CMK (cell line): Measurements from ENCODE around the gene MMAB.

ENCODE experiments used
- DNase-seq: peaks from one replicate; pipeline ENCODE4 v3.0.0-alpha.2; 2010; ENCODE audit warnings: low read depth

Gene MMAB

GRCh38 chr12:109573029-109573913 lies at the start of gene MMAB, which contains the start of gene MVK:
MMAB (minus strand) TSS chr12:109573504; CDS start chr12:109573480, 24 bp downstream.
MVK (plus strand) TSS chr12:109573794; CDS start chr12:109574823, 1,029 bp downstream.
- peak; percentile 97 for DNase-seq

DNA sequence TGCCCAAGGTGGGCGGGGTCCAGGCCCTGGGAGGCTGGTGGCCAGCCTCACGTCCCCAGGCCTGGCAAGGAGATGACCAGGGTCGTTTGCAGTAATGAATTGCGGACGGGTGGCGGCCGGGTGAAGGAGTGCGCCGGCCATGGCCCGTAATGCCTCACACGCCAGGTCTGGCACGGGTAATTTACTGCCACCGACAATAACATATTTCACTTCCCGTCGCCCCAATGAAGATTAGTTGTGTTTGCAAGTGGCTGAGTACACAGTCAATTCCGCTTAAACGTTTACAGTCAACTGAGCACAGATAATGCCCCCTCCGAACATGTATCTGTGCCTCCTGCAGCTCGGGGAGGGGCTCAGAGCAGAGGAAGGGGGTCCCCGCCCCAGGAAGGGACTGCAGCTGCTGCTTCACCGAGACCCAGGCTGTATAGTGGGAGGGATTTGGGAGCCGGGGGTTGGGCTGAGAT lies 48.6 kb upstream of the MMAB start:
- DNase-seq: no peak

- DNase-seq: no peak
Measured at GRCh38 chr12:109621211-109621694, 47.9 kb upstream of the MMAB start.

GRCh38 chr12:109619002-109619604 lies 45.8 kb upstream of the MMAB start:
- no peak for DNase-seq

DNA sequence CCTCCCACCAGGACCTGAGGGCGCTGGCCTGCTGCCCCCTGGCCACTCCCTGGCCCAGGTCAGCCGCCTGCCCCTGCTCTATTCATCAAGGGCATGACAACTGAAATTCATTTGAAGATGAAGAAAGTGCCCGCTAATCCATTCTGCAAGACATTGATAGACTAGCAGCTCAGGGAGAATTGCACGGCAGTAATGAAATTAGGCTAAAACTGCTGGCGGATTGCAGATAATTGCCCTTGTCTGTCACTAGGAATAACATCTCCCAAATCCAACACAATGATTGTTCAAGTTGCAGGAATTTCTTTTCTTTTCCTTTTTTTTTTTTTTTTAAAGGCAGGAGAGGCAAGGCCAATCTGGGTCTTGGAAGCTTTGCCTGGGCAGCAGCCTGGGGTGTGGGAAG lies 44.8 kb upstream of the MMAB start:
- no peak for DNase-seq

- no peak for DNase-seq
Measured at GRCh38 chr12:109617491-109617890, 44.2 kb upstream of the MMAB start.

DNA sequence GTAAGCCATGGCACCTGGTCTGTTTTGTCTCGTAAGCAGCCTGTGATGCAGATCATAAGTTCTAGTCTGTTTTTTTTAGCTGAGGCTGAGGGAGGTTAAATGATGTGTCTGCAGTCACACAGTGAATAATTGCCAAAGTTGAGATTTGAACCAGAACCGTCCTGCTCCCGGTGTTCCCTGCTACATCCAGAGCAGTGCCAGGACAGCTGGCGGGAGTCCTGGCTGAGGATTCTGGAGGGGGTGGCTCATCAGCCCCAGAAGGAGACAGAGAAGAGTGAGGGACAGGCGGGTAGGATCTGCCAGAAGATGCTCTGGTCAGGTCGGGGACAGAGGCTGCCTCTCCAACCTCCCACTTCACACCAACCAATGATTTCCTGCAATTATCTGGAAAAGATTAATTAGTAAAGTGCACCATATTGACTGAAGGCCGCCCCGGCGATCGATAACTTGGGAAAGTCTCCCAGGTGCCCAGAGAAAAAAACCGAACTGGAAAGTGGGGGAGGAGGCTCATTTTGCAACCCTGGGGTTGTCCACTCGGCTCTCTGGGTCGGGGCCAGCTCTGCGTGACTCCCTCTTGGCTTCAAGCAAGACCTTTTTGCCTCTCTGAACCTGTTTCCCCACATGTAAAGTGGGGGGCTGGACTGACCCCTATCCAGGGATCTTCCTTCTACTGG lies 42.4 kb upstream of the MMAB start:
- no peak for DNase-seq

DNA sequence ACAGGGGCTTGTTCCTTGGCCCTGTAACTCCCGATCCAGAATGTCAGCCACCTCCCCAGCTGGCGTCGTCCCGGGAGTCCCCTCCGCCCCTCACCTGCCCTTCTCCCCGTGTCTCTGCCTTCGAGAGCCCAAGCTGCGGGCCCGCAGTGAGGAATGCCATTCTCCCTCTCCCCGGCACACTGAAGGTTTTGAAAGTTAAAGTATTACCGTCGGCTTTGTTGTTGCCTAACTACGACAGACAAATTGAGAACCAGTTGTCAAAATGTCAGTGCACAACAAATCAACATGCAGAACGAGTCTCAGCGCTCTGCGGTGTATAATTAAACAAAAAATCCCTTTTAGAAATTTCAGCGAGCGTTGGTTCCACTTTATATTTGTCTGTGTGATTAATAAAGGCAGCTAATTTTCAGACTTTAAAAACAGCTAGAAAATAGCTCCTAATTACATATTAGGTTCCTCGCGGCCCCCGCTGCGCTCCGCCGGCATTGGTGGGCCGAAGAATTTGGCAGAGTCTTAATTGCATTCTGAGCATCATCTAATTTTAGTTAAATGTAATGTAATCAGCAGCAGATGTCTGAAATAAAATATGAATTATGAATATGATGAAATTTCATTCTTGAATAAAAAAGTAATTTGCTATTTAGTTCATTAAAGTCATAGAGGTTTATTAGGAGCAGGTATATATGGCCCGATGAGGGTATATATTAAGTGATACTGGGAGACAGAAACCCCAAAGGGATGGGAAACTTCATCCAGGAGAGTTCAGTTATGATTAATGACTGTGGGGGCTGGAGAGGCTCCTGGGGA lies 40.5 kb upstream of the MMAB start:
- DNase-seq: no peak

DNA sequence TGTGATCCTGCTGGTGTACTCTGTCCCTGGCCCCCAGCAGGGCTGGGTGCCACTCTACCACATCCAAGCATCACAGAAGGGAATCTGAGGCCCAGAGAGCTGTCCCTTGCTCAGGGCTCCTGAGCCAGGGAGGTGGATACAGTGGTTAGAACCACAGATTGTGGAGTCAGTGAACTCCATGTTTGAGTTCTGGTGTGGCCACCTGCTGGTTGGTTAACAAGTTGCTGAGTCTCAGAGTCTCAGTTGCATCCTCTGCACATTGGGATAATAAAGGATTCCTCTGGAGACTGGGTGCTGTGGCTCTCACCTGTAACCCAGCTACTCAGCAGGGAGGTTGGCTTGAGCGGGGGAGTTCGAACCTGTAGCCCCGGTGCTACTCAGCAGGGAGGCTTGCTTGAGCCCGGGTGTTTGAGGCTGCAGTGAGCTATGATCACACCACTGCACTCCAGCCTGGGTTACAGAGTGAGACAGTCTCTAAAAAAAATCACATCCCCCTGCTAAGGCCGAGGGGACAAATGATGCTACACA lies 39.7 kb upstream of the MMAB start:
- DNase-seq: no peak

DNA sequence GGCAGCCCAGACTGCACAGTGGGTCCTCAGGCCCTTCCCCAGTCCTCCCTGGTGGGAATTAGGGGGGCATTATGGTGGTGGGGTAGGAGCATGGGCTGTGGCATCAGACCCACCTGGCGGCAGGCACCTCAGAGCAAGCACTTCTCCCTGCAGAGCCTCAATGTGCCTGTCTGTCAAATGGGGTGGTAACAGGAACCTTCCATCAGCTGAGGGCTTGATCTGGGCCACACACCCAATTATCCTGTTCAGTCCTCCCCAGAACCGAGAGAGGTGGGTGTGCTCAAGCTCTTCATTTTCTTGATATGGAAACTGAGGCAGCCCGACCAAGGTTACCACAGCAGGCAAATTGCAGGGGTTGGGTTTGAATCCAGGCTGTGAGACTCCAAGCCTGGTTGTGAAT lies 38.7 kb upstream of the MMAB start:
- no peak for DNase-seq

GRCh38 chr12:109611223-109611622 lies 37.9 kb upstream of the MMAB start:
- no peak for DNase-seq

DNA sequence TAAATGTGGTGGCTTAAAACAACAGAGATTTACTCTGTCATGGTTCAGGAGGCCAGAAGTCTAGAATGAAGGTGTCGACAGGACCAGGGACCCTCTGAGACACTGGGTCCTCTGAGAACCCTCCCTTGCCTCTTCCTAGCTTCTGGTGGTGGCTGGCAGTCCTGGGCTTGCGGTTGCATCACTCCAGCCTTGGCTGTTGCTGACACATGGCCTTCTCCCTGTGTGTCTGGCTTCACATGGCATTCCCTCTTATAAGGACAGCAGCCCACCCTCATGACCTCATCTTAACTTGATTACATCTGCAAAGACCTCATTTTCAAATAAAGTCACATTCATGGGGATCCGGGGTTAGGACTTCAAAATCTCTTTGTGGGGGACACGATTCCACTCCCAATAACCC lies 37.2 kb upstream of the MMAB start:
- DNase-seq: no peak

DNA sequence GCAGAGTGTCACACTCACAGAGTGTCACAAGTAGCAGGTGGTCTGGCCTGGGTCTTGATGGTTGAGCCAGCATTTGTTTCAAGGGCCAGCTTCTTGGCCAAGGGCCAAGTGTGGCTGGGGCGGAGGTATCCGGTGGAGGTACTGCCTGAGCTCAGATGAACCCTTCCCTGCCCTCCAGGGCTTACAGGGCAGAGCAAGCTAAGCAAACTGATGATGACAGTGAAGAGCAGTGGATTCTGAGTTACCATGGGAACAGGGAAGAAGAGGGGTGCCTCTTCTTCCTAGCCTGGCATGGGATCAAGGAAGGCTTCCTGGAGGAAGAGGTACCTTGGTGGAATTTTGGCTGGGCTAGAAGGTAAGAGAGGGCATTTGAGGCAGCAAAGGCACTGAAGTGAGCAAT lies 36.0 kb upstream of the MMAB start:
- no peak for DNase-seq

DNA sequence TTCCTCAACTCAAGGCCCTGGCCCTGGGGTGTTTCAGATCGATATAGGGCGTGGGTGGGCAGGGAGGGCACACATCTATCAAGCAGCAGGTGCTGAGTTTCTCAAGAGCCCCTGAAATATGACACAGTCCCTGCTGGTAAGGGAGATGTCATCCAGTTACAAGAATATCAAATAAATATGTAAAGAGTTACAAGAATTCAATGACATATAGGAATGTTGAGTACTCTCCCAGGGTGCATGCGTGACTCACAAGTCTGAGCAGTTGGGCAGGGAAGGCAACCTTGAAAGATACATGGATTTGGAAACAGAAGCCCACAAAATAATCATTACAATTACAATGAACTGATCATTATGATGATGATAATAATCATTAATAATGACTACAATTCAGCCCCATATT lies 35.5 kb upstream of the MMAB start:
- DNase-seq: no peak

DNA sequence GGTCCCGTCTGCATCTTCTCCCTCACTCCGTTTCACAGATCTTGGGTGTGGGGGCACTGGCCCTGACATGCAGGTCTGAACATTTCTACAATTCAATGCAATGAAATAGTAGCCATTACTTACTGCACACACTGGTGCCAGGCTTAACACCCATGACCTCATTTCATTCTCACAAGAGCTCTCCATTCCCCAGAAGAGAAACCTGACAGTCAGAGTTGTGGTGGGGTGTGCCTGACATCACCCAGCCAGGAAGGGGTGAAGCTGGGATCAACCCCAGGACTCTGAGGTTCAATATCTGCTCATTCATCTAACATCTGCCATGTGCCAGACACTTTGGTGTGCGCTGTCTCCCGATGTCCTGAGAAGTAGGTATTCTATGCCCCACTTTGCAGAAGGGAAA lies 35.0 kb upstream of the MMAB start:
- no peak for DNase-seq

- no peak for DNase-seq
Measured at GRCh38 chr12:109607618-109608017, 34.3 kb upstream of the MMAB start.

- DNase-seq: no peak
Measured at GRCh38 chr12:109606320-109607028, 33.2 kb upstream of the MMAB start.

DNA sequence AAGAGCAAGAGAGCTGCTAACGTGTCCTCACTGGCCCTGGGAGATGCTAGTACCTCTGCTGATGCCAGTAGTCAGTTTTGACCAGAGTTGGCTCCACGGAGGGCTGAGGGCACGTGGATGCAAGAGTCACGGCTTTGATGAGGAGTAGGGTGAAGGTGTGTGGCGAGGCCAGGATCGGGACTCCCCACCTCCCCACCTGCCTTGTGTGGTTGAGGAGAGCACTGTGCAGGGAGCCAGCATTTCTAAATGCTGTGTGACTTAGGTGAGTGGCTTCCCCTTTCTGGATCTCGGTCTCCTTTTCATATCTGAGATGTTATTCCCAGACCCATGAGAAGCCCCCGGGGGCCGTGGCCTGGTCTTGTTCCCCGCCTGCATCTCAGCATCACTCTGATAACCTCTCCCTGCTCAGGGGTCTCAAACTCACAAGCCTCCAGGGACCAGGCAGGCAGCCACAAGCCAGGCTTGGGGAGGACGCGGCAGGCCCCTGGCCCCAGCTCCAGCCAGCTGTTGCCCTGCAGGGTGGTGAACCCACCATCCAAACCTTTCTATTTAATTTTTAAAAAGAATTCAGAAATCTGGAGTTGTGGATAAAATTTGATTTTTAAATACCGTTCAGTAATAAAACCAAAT lies 32.4 kb upstream of the MMAB start:
- no peak for DNase-seq

GRCh38 chr12:109605016-109605415 lies 31.7 kb upstream of the MMAB start:
- no peak for DNase-seq

- DNase-seq: no peak
Measured at GRCh38 chr12:109604132-109604585, 30.9 kb upstream of the MMAB start.
